Stimulated activated effector memory CD8-positive, alpha-beta T cell treated with anti-CD3 and anti-CD28 coated beads, Interleukin-12 subunit alpha, Interleukin-12 subunit beta, amount 100 ng/mL, for 72 hours (primary cell): ENCODE measurements around the gene PADI1.

Experiments
- ATAC-seq: fragments of 150-1000 bp; cut with Tn5 transposase; 2 replicates; pipeline ENCODE4 v1.10.0; 2021
- DNase-seq, 2 donors: peaks; one replicate each; pipeline ENCODE4 v3.0.0; 2021 to 2022; ENCODE audit warnings: low spot score in 2 of 2
- H3K27ac Mint-ChIP-seq: one replicate; pipeline ENCODE4 v1.8.0; 2022; ENCODE audit warnings: mild to moderate bottlenecking, mixed read lengths
- H3K36me3 Mint-ChIP-seq: one replicate; pipeline ENCODE4 v1.8.0; 2022; ENCODE audit warnings: mild to moderate bottlenecking, mixed read lengths
- H3K4me1 Mint-ChIP-seq: one replicate; pipeline ENCODE4 v1.8.0; 2022; ENCODE audit warnings: mixed read lengths
- H3K4me3 Mint-ChIP-seq: one replicate; pipeline ENCODE4 v1.8.0; 2022; ENCODE audit warnings: mild to moderate bottlenecking, mixed read lengths
- H3K9me3 Mint-ChIP-seq: one replicate; pipeline ENCODE4 v1.8.0; 2022; ENCODE audit warnings: mixed read lengths

PADI1 gene

GRCh38 chr1:17255336-17255735, 50.4 kb downstream of the PADI1 start:
- no peaks in the 10 kb centered on the region for H3K36me3 Mint-ChIP-seq
- no peak for ATAC-seq
- no peaks in the 10 kb centered on the region for H3K4me1 Mint-ChIP-seq
- DNase-seq: no peak
- no peak overlapping the region for H3K27ac Mint-ChIP-seq
- H3K9me3 Mint-ChIP-seq: no peaks in the 10 kb centered on the region
- H3K4me3 Mint-ChIP-seq: no peak overlapping the region

GRCh38 chr1:17258116-17258757, 53.3 kb downstream of the PADI1 start:
- DNase-seq (no peak), ATAC-seq (no peak)
- Mint-ChIP-seq H3K9me3 (no peaks in the 10 kb centered on the region), H3K4me3 (no peak overlapping the region), H3K27ac (no peak overlapping the region), H3K4me1 (no peaks in the 10 kb centered on the region), H3K36me3 (no peaks in the 10 kb centered on the region)

GRCh38 chr1:17258758-17259130, 53.8 kb downstream of the PADI1 start:
- Mint-ChIP-seq H3K4me1 (no peaks in the 10 kb centered on the region), H3K4me3 (no peak overlapping the region), H3K27ac (no peak overlapping the region), H3K36me3 (no peaks in the 10 kb centered on the region), H3K9me3 (no peaks in the 10 kb centered on the region)
- no peak for ATAC-seq
- DNase-seq: no peak

- no peak overlapping the region for H3K27ac Mint-ChIP-seq
- DNase-seq (no peak), ATAC-seq (no peak)
- no peaks in the 10 kb centered on the region for H3K36me3 Mint-ChIP-seq
- H3K9me3 Mint-ChIP-seq: no peaks in the 10 kb centered on the region
- H3K4me1 Mint-ChIP-seq: no peaks in the 10 kb centered on the region
- no peak overlapping the region for H3K4me3 Mint-ChIP-seq
Measured at GRCh38 chr1:17259233-17259873, 54.4 kb downstream of the PADI1 start.

GRCh38 chr1:17260264-17260663, 55.3 kb downstream of the PADI1 start:
- no peaks in the 10 kb centered on the region for H3K4me1 Mint-ChIP-seq

GRCh38 chr1:17260738-17261137, 55.8 kb downstream of the PADI1 start:
- Mint-ChIP-seq H3K36me3 (no peaks in the 10 kb centered on the region), H3K4me3 (no peak overlapping the region), H3K9me3 (no peaks in the 10 kb centered on the region), H3K4me1 (no peaks in the 10 kb centered on the region), H3K27ac (no peak overlapping the region)
- DNase-seq (no peak), ATAC-seq (no peak)

More at GRCh38 chr1:17260264-17260663, 55.3 kb downstream of the PADI1 start:
- no peak overlapping the region for H3K27ac Mint-ChIP-seq
- no peaks in the 10 kb centered on the region for H3K9me3 Mint-ChIP-seq
- H3K4me3 Mint-ChIP-seq: no peak overlapping the region
- no peak for DNase-seq
- H3K36me3 Mint-ChIP-seq: no peaks in the 10 kb centered on the region
- no peak for ATAC-seq

- Mint-ChIP-seq H3K27ac (no peak overlapping the region), H3K4me1 (no peaks in the 10 kb centered on the region), H3K36me3 (no peaks in the 10 kb centered on the region), H3K4me3 (no peak overlapping the region), H3K9me3 (no peaks in the 10 kb centered on the region)
- DNase-seq: no peak
- ATAC-seq: no peak
Measured at GRCh38 chr1:17263936-17264335, 59.0 kb downstream of the PADI1 start.

- Mint-ChIP-seq H3K4me3 (no peak overlapping the region), H3K36me3 (no peaks in the 10 kb centered on the region), H3K27ac (no peak overlapping the region), H3K9me3 (no peaks in the 10 kb centered on the region), H3K4me1 (no peaks in the 10 kb centered on the region)
- DNase-seq: no peak
- no peak for ATAC-seq
Measured at GRCh38 chr1:17264470-17264869, 59.5 kb downstream of the PADI1 start.

GRCh38 chr1:17265162-17265561, 60.2 kb downstream of the PADI1 start:
- ATAC-seq (no peak), DNase-seq (no peak)
- H3K27ac Mint-ChIP-seq: no peak overlapping the region
- no peak overlapping the region for H3K4me3 Mint-ChIP-seq
- no peaks in the 10 kb centered on the region for H3K36me3 Mint-ChIP-seq
- H3K9me3 Mint-ChIP-seq: no peaks in the 10 kb centered on the region
- no peaks in the 10 kb centered on the region for H3K4me1 Mint-ChIP-seq

- DNase-seq (no peak), ATAC-seq (no peak)
- Mint-ChIP-seq H3K4me3 (no peak overlapping the region), H3K4me1 (no peaks in the 10 kb centered on the region), H3K27ac (no peak overlapping the region), H3K9me3 (no peaks in the 10 kb centered on the region), H3K36me3 (no peaks in the 10 kb centered on the region)
Measured at GRCh38 chr1:17265950-17266349, 61.0 kb downstream of the PADI1 start.

- H3K27ac Mint-ChIP-seq: no peak overlapping the region
- H3K4me3 Mint-ChIP-seq: no peak overlapping the region
- no peaks in the 10 kb centered on the region for H3K9me3 Mint-ChIP-seq
- no peak for DNase-seq
- no peaks in the 10 kb centered on the region for H3K36me3 Mint-ChIP-seq
- no peaks in the 10 kb centered on the region for H3K4me1 Mint-ChIP-seq
- ATAC-seq: no peak
Measured at GRCh38 chr1:17270891-17271765, 66.2 kb downstream of the PADI1 start.

GRCh38 chr1:17272066-17272465, 67.1 kb downstream of the PADI1 start:
- ATAC-seq (no peak), DNase-seq (no peak)
- H3K27ac Mint-ChIP-seq: no peak overlapping the region
- H3K36me3 Mint-ChIP-seq: no peaks in the 10 kb centered on the region
- H3K9me3 Mint-ChIP-seq: no peaks in the 10 kb centered on the region
- H3K4me3 Mint-ChIP-seq: no peak overlapping the region
- no peaks in the 10 kb centered on the region for H3K4me1 Mint-ChIP-seq

- Mint-ChIP-seq H3K9me3 (no peaks in the 10 kb centered on the region), H3K4me1 (no peaks in the 10 kb centered on the region), H3K36me3 (no peaks in the 10 kb centered on the region), H3K27ac (no peak overlapping the region), H3K4me3 (no peak overlapping the region)
- ATAC-seq: no peak
- no peak for DNase-seq
Measured at GRCh38 chr1:17272646-17273045, 67.7 kb downstream of the PADI1 start.

- DNase-seq (no peak), ATAC-seq (no peak)
- Mint-ChIP-seq H3K27ac (no peak overlapping the region), H3K4me3 (no peak overlapping the region), H3K36me3 (no peaks in the 10 kb centered on the region), H3K4me1 (no peaks in the 10 kb centered on the region), H3K9me3 (no peaks in the 10 kb centered on the region)
Measured at GRCh38 chr1:17273096-17273495, 68.2 kb downstream of the PADI1 start.

GRCh38 chr1:17274186-17275170, 69.5 kb downstream of the PADI1 start:
- no peaks in the 10 kb centered on the region for H3K4me1 Mint-ChIP-seq
- H3K36me3 Mint-ChIP-seq: no peaks in the 10 kb centered on the region
- peak; percentile 67 for ATAC-seq
- no peak overlapping the region for H3K4me3 Mint-ChIP-seq
- H3K27ac Mint-ChIP-seq: no peak overlapping the region
- peak; percentile 26 to 68 for DNase-seq
- H3K9me3 Mint-ChIP-seq: no peaks in the 10 kb centered on the region
